IMR-90 (cell line): ENCODE data around the gene ADARB2. TPM values are rescaled to one million over a fixed set of nuclear protein-coding genes. Genes with fewer than 3 reads are reported as not detected.

Source experiments
- ATAC-seq: fragments of 200-7000 bp; cut with Tn5 transposase; 2 replicates; pipeline ENCODE4 v1.9.1; 2020; ENCODE audit warnings: low read depth, mild to moderate bottlenecking, moderate library complexity
- BruUV-seq: library from RNA; stranded (reverse); fragments of 400-500 nt; replicated peaks from 2 replicates; lab custom pipeline; 2021; lab: Mats Ljungman, UMichigan
- CTCF ChIA-PET: fragments of 300-600 bp; formaldehyde crosslinking; extraction: SDS; loops from one replicate; lab custom pipeline; 2021; ENCODE audit warnings: antibody characterized with exemption; lab: Yijun Ruan, JAX
- POLR2A ChIA-PET: fragments of 300-600 bp; sonication (Branson Sonifier 250); formaldehyde crosslinking; loops from one replicate; lab custom pipeline; 2022; ENCODE audit warnings: antibody characterized with exemption; ENCODE audit not compliant: unreplicated experiment; lab: Charles Lee
- DNase-seq: peaks from one replicate; pipeline ENCODE4 v3.0.0; 2013
- H2AFZ ChIP-seq: replicated peaks from 2 replicates; pipeline ENCODE3; 2013; ENCODE audit warnings: low read length, mild to moderate bottlenecking; ENCODE audit not compliant: poor library complexity
- H2AK5ac ChIP-seq: 2 replicates; pipeline ENCODE4 v1.6.1; 2013; ENCODE audit warnings: low read depth, low read length, inconsistent platforms
- H2AK9ac ChIP-seq: replicated peaks from 2 replicates; pipeline ENCODE3; 2013; ENCODE audit warnings: mild to moderate bottlenecking, low read depth, low read length, moderate library complexity; ENCODE audit not compliant: poor library complexity
- H2BK120ac ChIP-seq: 2 replicates; pipeline ENCODE4 v1.6.1; 2013; ENCODE audit warnings: low read depth, low read length, inconsistent platforms
- H2BK15ac ChIP-seq: 3 replicates; pipeline ENCODE4 v1.6.1; 2013; ENCODE audit warnings: low read depth, low read length, inconsistent platforms
- H2BK20ac ChIP-seq: 2 replicates; pipeline ENCODE4 v1.6.1; 2013; ENCODE audit warnings: low read depth, mild to moderate bottlenecking, inconsistent platforms, low read length, moderate library complexity
- H2BK5ac ChIP-seq: 2 replicates; pipeline ENCODE4 v1.6.1; 2013; ENCODE audit warnings: mild to moderate bottlenecking, low read depth, low read length, inconsistent platforms; ENCODE audit not compliant: poor library complexity, severe bottlenecking
- H3K14ac ChIP-seq: replicated peaks from 2 replicates; pipeline ENCODE4 v1.6.1; 2013; ENCODE audit warnings: low read depth, low read length, inconsistent platforms
- H3K18ac ChIP-seq: 2 replicates; pipeline ENCODE4 v1.6.1; 2013; ENCODE audit warnings: low read depth, low read length, control low read depth
- H3K23ac ChIP-seq: 2 replicates; pipeline ENCODE4 v1.6.1; 2013; ENCODE audit warnings: low read depth, low read length, inconsistent platforms
- H3K27ac ChIP-seq: 2 replicates; pipeline ENCODE4 v1.5.1; 2013; ENCODE audit warnings: mild to moderate bottlenecking, control low read depth, low read length; ENCODE audit not compliant: insufficient read depth
- H3K27me3 ChIP-seq: 2 replicates; pipeline ENCODE4 v1.6.1; 2013; ENCODE audit warnings: low read length; ENCODE audit not compliant: control insufficient read depth, insufficient read depth
- H3K36me3 ChIP-seq: 2 replicates; pipeline ENCODE4 v1.6.1; 2013; ENCODE audit warnings: low read length, mixed read lengths; ENCODE audit not compliant: control insufficient read depth, insufficient read depth
- H3K4ac ChIP-seq: 2 replicates; pipeline ENCODE4 v1.6.1; 2013; ENCODE audit warnings: low read depth, low read length, inconsistent platforms
- H3K4me1 ChIP-seq: 2 replicates; pipeline ENCODE4 v1.6.1; 2013; ENCODE audit warnings: low read length, mixed read lengths; ENCODE audit not compliant: control insufficient read depth, insufficient read depth
- H3K4me2 ChIP-seq: 2 replicates; pipeline ENCODE4 v1.6.1; 2013; ENCODE audit warnings: low read depth, mild to moderate bottlenecking, control low read depth, low read length, moderate library complexity
- H3K4me3 ChIP-seq: 2 replicates; pipeline ENCODE4 v1.5.1; 2013; ENCODE audit warnings: low read depth, mild to moderate bottlenecking, control low read depth, low read length, moderate library complexity; ENCODE audit not compliant: insufficient read depth
- H3K56ac ChIP-seq: 2 replicates; pipeline ENCODE4 v1.6.1; 2013; ENCODE audit warnings: low read length, inconsistent platforms; ENCODE audit not compliant: insufficient read depth; ENCODE audit errors: extremely low read depth
- H3K79me1 ChIP-seq, 2 experiments: 2 replicates each; pipeline ENCODE4 v1.6.1; 2013; ENCODE audit warnings: low read length in 2 of 2, inconsistent platforms in 1 of 2, low read depth in 1 of 2
- H3K9ac ChIP-seq: 2 replicates; pipeline ENCODE4 v1.6.1; 2013; ENCODE audit warnings: low read depth, low read length, control low read depth
- H3K9me1 ChIP-seq: 2 replicates; pipeline ENCODE4 v1.6.1; 2013; ENCODE audit warnings: low read length, inconsistent platforms; ENCODE audit not compliant: insufficient read depth
- H3K9me3 ChIP-seq: 2 replicates; pipeline ENCODE4 v1.6.1; 2013; ENCODE audit warnings: low read length; ENCODE audit not compliant: control insufficient read depth, insufficient read depth
- H4K20me1 ChIP-seq: 2 replicates; pipeline ENCODE4 v1.6.1; 2013; ENCODE audit warnings: low read length, inconsistent platforms; ENCODE audit not compliant: insufficient read depth
- H4K5ac ChIP-seq: 2 replicates; pipeline ENCODE4 v1.6.1; 2013; ENCODE audit warnings: mild to moderate bottlenecking, low read depth, low read length, control low read depth
- H4K8ac ChIP-seq, 2 experiments: 2 replicates each; pipeline ENCODE4 v1.6.1; 2013; ENCODE audit warnings: low read depth in 2 of 2, low read length in 2 of 2, control low read depth in 1 of 2, inconsistent platforms in 1 of 2
- H4K91ac ChIP-seq: 2 replicates; pipeline ENCODE4 v1.6.1; 2013; ENCODE audit warnings: low read depth, low read length, inconsistent platforms; ENCODE audit not compliant: insufficient read depth
- BHLHE40 ChIP-seq: fragments of 150-350 bp; IDR thresholded peaks from 2 replicates; pipeline ENCODE4 v1.6.1; 2016; ENCODE audit warnings: mild to moderate bottlenecking, low read depth, low read length
- CEBPB ChIP-seq: IDR thresholded peaks from 2 replicates; pipeline ENCODE4 v1.6.1; 2012; ENCODE audit warnings: low read depth, low read length, improper control_type of control experiment
- CHD1 ChIP-seq: IDR thresholded peaks from 2 replicates; pipeline ENCODE4 v1.6.1; 2012; ENCODE audit warnings: low read depth, low read length, improper control_type of control experiment
- CTCF ChIP-seq: conservative IDR thresholded peaks from 2 replicates; pipeline ENCODE4 v1.5.1; 2012; ENCODE audit warnings: mild to moderate bottlenecking, low read depth, low read length, improper control_type of control experiment
- ELK1 ChIP-seq: fragments of 150-350 bp; IDR thresholded peaks from 2 replicates; pipeline ENCODE4 v1.6.1; 2016; ENCODE audit warnings: low read depth, mild to moderate bottlenecking, low read length, moderate library complexity, borderline replicate concordance
- FOS ChIP-seq: fragments of 150-350 bp; IDR thresholded peaks from 2 replicates; pipeline ENCODE4 v1.6.1; 2016; ENCODE audit warnings: low read depth, low read length
- MAFK ChIP-seq: IDR thresholded peaks from 2 replicates; pipeline ENCODE4 v1.6.1; 2012; ENCODE audit warnings: low read depth, low read length, improper control_type of control experiment
- MAZ ChIP-seq: IDR thresholded peaks from 2 replicates; pipeline ENCODE4 v1.6.1; 2012; ENCODE audit warnings: low read depth, mild to moderate bottlenecking, low read length, improper control_type of control experiment, moderate library complexity, borderline replicate concordance
- NFE2L2 ChIP-seq: fragments of 150-350 bp; IDR thresholded peaks from 2 replicates; pipeline ENCODE4 v1.6.1; 2016; ENCODE audit warnings: low read depth, mild to moderate bottlenecking, low read length
- POLR2A ChIP-seq: IDR thresholded peaks from 2 replicates; pipeline ENCODE4 v1.6.1; 2012; ENCODE audit warnings: mild to moderate bottlenecking, low read depth, low read length
- RAD21 ChIP-seq: IDR thresholded peaks from 2 replicates; pipeline ENCODE4 v1.6.1; 2012; ENCODE audit warnings: low read length, improper control_type of control experiment
- RCOR1 ChIP-seq: IDR thresholded peaks from 2 replicates; pipeline ENCODE4 v1.6.1; 2012; ENCODE audit warnings: mild to moderate bottlenecking, low read length, improper control_type of control experiment; ENCODE audit not compliant: insufficient replicate concordance
- RFX5 ChIP-seq: IDR thresholded peaks from 2 replicates; pipeline ENCODE4 v1.8.0; 2012; ENCODE audit warnings: low read depth, mild to moderate bottlenecking, low read length, moderate library complexity
- SMC3 ChIP-seq: fragments of 150-350 bp; IDR thresholded peaks from 2 replicates; pipeline ENCODE4 v1.6.1; 2016; ENCODE audit warnings: low read depth, mild to moderate bottlenecking, antibody characterized with exemption, low read length, moderate library complexity
- USF2 ChIP-seq: fragments of 150-350 bp; IDR thresholded peaks from 2 replicates; pipeline ENCODE4 v1.6.1; 2017; ENCODE audit warnings: mild to moderate bottlenecking, antibody characterized with exemption, low read length, low read depth
- WGBS, 2 experiments: methylation state at CpG; one replicate each; pipeline versions ENCODE4 v1.1.5 to v1.1.7; 2013; ENCODE audit warnings: missing lambda C conversion rate in 2 of 2; ENCODE audit not compliant: insufficient read length in 1 of 2; ENCODE audit errors: extremely low coverage in 2 of 2; 5-methylcytosine and 5-hydroxymethylcytosine counted together
- dilution Hi-C: fragments of 300-500 bp; cut with HindIII; formaldehyde crosslinking; loops from one replicate; pipeline ENCODE4 v1.14.3; 2018; ENCODE audit warnings: low sequenced_read_pairs; ENCODE audit not compliant: unreplicated experiment
- in situ Hi-C: fragments of 300-500 bp; cut with MboI; formaldehyde crosslinking; loops from 3 replicates; pipeline ENCODE4 v1.14.3; 2019; ENCODE audit warnings: low sequenced_read_pairs, inconsistent platforms, mixed read lengths
- intact Hi-C: fragments of 100-400 bp; cut with micrococcal nuclease; formaldehyde crosslinking; loops from 2 replicates; pipeline ENCODE4 v1.10.0; 2022
- polyA plus RNA-seq, 3 experiments: library from polyadenylated mRNA; depleted of rRNA; stranded (reverse); fragments of >200 nt; gene quantifications; 2 replicates each; pipeline ENCODE4 v1.2.3, GENCODE V29; 2012; ENCODE audit warnings: low replicate concordance in 1 of 3
- total RNA-seq: library from RNA; depleted of rRNA; stranded (reverse); fragments of >200 nt; gene quantifications from 2 replicates; pipeline ENCODE4 v1.2.3, GENCODE V29; 2012

ADARB2 gene
- total and polyA plus RNA-seq, 2 of the 4 experiments (the other 2 are of a cell fraction), result not detected

- WGBS, 2 experiments, result 100% methylated on average over 1 of the region's 13 CpGs; no CpG with 5 or more reads in 1 of the 2 experiments
- H3K36me3 ChIP-seq, result no peaks in the 10 kb centered on the region
- no peak overlapping the region for H2BK15ac ChIP-seq
- no peak overlapping the region for H2AFZ ChIP-seq
- ChIA-PET POLR2A (no interaction called here), CTCF (no interaction called here)
- TF ChIP-seq NFE2L2, result no peak
- TF ChIP-seq CTCF, result no peak
- TF ChIP-seq USF2, result no peak
- TF ChIP-seq MAZ, result no peak
- TF ChIP-seq RCOR1, result no peak
- no peak for TF ChIP-seq POLR2A
- TF ChIP-seq SMC3, result no peak
- TF ChIP-seq CHD1, result no peak
- TF ChIP-seq CEBPB, result no peak
- TF ChIP-seq RAD21, result no peak
- TF ChIP-seq MAFK, result no peak
- TF ChIP-seq BHLHE40, result no peak
- TF ChIP-seq RFX5, result no peak
- TF ChIP-seq FOS, result no peak
- no peak for TF ChIP-seq ELK1
- no peak overlapping the region for H3K56ac ChIP-seq
- H2BK120ac ChIP-seq, result no peak overlapping the region
- intact Hi-C loops (no loop called here), in situ Hi-C loops (no loop called here), dilution Hi-C loops (no loop called here)
- no peak overlapping the region for H3K18ac ChIP-seq
- H3K14ac ChIP-seq, result no peak overlapping the region
- H3K27ac ChIP-seq, result no peak overlapping the region
- ATAC-seq, result no peak
- no peaks in the 10 kb centered on the region for H3K4me1 ChIP-seq
- no peak overlapping the region for H3K9ac ChIP-seq
- H2AK9ac ChIP-seq, result no peak overlapping the region
- H4K20me1 ChIP-seq, result no peaks in the 10 kb centered on the region
- H2AK5ac ChIP-seq, result no peak overlapping the region
- no peak overlapping the region for H3K4me3 ChIP-seq
- BruUV-seq, result no TSS peak
- H3K4ac ChIP-seq, result no peak overlapping the region
- no peak for DNase-seq
- no peaks in the 10 kb centered on the region; the same call in 1 of the 2 replicates for H3K27me3 ChIP-seq
- H2BK20ac ChIP-seq, result no peak overlapping the region
- H3K9me3 ChIP-seq, result no peaks in the 10 kb centered on the region
- no peaks in the 10 kb centered on the region for H3K79me1 ChIP-seq
- H4K5ac ChIP-seq, result no peak overlapping the region
- no peak overlapping the region for H4K8ac ChIP-seq
- no peaks in the 10 kb centered on the region; the same call in 1 of the 2 replicates for H3K9me1 ChIP-seq
- H4K91ac ChIP-seq, result no peak overlapping the region
- no peak overlapping the region for H3K4me2 ChIP-seq
- H2BK5ac ChIP-seq, result no peak overlapping the region
- H3K23ac ChIP-seq, result no peak overlapping the region
Observed at GRCh38 chr10:1168763-1169162, 568.6 kb downstream of the ADARB2 start.
